ENCODE data around the gene PWWP2A.
"Not testable (repeated sequence)": the region's sequence is repeated elsewhere in the genome, so short reads cannot be mapped to it uniquely, and the experiment has no call there.

The PWWP2A gene

DNA sequence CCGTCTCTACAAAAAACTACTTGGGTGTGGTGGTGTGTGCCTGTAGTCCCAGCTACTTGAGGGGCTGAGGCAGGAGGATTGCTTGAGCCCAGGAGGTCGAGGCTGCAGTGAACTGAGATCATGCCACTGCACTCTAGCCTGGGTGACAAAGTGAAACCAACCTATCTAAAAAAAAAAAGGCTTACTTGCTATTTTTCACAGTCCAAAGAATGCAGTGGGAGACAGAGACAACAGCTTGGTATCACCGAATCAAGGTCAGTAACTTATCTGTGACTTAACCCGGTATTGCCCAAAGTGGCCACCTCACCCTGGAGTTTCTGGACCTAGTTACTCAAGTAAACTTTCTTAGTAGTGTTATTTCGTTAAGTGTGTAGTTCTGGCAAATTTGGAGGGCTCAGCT, 50.1 kb downstream of the PWWP2A start:
- not testable (repeated sequence) for DNase-seq

GRCh38 chr5:160064995-160065614, 54.1 kb downstream of the PWWP2A start:
- DNase-seq, result no peak

GRCh38 chr5:160064417-160064810, 54.8 kb downstream of the PWWP2A start:
- no peak for DNase-seq

GRCh38 chr5:160061770-160062169, 57.5 kb downstream of the PWWP2A start:
- no peak for DNase-seq

DNA sequence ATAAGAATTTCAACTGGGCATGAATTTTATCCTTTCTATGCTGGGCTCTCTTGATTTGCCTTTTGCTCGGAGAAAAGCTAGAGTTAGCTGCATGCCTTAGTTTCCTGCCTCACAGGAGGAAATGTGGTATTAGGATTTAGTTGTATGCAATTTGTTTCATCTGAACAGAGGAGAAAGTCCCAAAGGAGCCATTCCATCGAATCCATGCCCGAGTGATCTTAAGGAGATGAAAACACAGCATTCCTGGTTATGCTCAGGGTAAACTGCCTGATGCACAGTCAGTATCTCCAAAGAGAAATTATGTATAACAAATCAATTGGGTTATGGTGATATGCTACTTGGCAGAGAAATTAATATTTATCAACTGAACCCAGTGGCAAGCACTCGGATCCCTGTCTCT, 59.2 kb downstream of the PWWP2A start:
- DNase-seq, result no peak

DNA sequence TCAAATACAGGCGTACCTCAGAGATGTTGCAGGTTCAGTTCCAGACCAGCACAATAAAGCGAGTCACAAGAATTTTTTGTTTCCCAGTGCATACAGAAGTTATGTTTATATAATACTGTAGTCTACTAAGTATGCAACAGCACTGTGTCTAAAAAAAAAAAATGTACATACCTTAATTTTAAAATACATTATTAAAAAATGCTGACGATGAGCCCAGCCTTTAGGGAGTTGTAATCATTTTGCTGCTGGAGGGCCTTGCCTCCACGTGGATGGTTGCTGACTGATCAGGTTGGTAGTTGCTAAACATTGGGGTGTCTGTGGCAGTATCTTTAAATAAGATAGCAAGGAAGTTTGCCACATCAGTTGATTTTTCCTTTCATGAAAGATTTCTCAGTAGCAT, 62.0 kb downstream of the PWWP2A start:
- DNase-seq, result no peak

GRCh38 chr5:160054831-160055230, 64.4 kb downstream of the PWWP2A start:
- DNase-seq, result no peak

DNA sequence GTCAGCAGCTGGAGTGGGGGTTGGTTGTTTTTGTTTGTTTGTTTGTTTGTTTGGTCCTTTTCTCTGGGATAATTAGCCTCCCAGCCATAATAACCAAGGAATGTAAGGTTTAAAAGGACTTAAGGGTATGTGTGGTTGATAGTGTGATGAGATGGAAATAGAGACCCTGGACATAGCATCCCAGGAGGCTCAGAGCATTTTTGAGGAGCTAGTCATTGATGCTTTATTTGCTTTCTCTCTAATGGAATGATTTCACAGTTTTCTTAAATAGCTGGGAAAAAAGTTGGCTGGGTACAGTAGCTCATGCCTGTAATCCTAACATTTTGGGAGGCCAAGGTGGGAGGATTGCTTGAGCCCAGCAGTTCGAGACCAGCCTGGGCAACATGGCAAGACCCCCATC, 65.2 kb downstream of the PWWP2A start:
- no peak for DNase-seq

DNA sequence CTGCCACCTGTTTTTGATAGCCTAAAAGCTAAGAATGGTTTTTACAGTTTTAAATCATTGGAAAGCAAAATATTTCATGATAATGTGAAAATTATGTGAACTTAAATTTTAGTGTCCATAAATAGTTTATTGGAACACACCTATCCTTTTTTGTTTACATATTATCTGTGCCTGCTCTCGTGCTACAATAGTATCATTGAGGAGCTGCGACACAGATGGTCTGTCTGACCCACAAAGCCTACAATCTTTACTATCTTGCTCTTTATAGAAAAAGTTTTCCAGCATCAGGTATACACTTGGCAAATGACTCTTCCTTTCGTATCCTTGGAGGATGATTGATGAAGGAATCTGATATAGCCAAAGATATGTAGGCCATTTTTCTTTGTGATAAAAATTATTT, 70.2 kb downstream of the PWWP2A start:
- no peak for DNase-seq

GRCh38 chr5:160048131-160048530, 71.1 kb downstream of the PWWP2A start:
- no peak for DNase-seq

GRCh38 chr5:160047423-160047822, 71.8 kb downstream of the PWWP2A start:
- no peak for DNase-seq

DNA sequence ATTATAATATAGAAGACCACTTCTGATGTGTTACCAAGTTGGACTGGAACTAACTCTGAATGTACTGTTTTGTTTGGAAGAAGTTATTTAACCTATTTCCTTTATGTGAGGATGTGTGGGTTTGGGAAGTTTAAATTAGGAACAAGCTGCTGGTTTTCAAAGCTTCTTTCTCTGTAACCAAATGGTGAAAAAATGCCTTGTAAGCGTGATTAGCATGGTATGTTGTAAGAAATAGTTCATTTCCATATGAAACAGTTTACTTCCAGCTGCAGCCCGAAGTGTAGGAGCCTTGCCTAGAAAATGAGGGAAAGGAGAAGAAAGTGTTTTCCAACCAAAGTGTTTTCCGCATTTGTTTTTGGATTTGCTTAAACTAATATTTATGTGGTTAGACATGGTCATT, 74.3 kb downstream of the PWWP2A start:
- no peak for DNase-seq

DNA sequence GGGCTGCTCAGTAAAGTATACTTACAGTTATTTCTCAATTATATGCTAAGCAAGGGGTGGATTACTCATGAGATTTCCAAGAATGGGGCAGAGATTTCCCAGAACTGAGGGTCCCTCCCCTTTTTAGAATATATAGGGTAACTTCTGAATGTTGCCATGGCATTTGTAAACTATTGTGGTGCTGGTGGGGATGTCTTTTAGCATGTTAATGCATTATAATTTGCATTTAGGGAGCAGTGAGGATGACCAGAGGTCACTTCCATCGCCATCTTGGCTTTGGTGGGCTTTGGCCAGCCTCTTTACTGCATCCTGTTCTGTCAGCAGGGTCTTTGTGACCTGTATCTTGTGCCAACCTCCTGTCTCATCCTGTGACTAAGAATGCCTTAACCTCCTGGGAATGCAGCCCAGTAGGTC, 74.9 kb downstream of the PWWP2A start:
- no peak for DNase-seq

- DNase-seq, result no peak
Measured at GRCh38 chr5:160042671-160043070, 76.6 kb downstream of the PWWP2A start.
